Fibroblast of the aortic adventitia (primary cell): ENCODE results near the gene H6PD. TPM values are rescaled to one million over a fixed set of nuclear protein-coding genes. Genes with fewer than 3 reads are reported as not detected.

Experiments used
- DNase-seq: peaks from one replicate; pipeline ENCODE4 v3.0.0-alpha.2; 2010; ENCODE audit warnings: low read depth
- H3K4me3 ChIP-seq: 2 replicates; pipeline ENCODE4 v1.5.1; 2011; ENCODE audit warnings: low read depth, mild to moderate bottlenecking, control low read depth, low read length, moderate library complexity
- CTCF ChIP-seq: IDR thresholded peaks from 2 replicates; pipeline ENCODE4 v1.5.1; 2011; ENCODE audit warnings: mild to moderate bottlenecking, low read length, control low read depth, inconsistent platforms; ENCODE audit not compliant: insufficient read depth
- total RNA-seq: library from RNA; depleted of rRNA; stranded (reverse); fragments of >200 nt; gene quantifications from 2 replicates; pipeline ENCODE4 v1.2.3, GENCODE V29; 2012; ENCODE audit warnings: low replicate concordance

Gene H6PD
- total RNA-seq, 1 donor: 36.9 TPM

DNA sequence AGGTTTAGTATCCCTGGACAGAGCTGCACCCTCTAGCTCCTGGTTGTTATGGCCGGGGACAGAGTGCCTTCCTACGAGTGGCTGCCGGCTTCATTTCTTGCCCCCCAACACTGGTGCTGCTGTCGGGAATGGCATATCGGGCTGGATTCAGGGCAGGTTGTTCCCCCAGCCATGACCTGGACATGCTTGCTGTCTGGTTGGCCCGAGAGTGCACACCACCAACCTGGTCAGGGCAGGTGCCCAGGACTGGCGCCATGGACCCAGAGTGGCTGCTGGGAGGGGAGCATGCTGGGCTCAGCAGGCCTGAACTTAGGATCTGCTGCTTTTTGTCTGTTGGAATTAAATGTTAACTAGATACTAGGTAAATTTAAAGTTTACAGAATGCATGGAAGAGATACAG lies 21.8 kb downstream of the H6PD start:
- H3K4me3 ChIP-seq: no peak overlapping the region
- no peak for TF ChIP-seq CTCF
- no peak for DNase-seq

GRCh38 chr1:9257851-9258250 lies 23.3 kb downstream of the H6PD start:
- TF ChIP-seq CTCF: no peak
- H3K4me3 ChIP-seq: no peak overlapping the region
- no peak for DNase-seq

GRCh38 chr1:9258629-9259028 lies 24.1 kb downstream of the H6PD start:
- no peak for TF ChIP-seq CTCF
- DNase-seq: no peak
- H3K4me3 ChIP-seq: no peak overlapping the region

DNA sequence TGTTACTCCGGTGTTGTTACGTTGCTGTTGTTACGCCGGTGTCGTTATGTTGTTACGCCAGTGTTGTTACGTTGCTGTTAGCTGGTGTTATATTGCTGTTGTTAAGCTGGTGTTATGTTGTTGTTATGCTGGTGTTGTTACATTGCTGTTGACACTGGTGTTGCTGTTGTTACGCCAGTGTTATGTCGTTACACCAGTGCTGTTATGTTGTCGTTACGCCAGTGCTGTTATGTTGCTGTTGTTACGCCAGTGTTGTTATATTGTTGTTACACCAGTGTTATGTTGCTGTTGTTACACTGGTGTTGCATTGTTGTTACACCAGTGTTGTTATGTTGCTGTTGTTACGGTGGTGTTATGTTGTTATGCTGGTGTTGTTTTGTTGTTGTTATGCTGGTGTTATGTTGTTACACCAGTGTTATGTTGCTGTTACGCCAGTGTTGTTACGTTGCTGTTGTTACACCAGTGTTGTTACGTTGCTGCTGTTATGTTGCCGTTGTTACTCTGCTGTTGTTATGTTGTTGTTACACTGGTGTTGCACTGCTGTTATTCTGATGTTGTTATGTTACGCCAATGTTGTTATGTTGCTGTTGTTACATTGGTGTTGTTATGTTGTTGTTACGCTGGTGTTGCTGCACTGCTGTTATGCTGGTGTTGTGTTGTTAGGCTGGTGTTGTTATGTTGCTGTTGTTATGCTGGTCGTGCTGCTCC lies 25.6 kb downstream of the H6PD start:
- no peak for DNase-seq
- no peak for TF ChIP-seq CTCF
- no peak overlapping the region for H3K4me3 ChIP-seq

DNA sequence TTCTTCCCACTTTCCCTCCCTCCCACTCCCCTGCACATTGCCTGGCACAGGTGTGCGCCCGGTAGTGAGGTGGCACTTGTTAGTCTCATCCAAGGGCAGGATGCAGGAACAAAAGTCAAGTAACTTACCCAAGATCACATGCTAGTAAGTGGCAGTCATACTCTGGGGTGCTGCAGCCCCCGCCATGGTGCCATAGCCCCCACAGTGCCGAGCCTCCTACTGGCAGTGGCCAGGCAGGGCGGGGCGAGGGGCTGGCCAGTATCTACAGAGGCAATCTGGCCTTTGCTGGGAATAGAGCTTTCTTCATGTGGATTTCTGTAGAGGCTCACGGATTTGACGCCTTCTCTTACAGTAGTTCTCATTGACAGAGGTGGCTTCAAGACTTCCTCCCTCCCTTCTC lies 26.9 kb downstream of the H6PD start:
- H3K4me3 ChIP-seq: no peak overlapping the region
- no peak for TF ChIP-seq CTCF
- no peak for DNase-seq

DNA sequence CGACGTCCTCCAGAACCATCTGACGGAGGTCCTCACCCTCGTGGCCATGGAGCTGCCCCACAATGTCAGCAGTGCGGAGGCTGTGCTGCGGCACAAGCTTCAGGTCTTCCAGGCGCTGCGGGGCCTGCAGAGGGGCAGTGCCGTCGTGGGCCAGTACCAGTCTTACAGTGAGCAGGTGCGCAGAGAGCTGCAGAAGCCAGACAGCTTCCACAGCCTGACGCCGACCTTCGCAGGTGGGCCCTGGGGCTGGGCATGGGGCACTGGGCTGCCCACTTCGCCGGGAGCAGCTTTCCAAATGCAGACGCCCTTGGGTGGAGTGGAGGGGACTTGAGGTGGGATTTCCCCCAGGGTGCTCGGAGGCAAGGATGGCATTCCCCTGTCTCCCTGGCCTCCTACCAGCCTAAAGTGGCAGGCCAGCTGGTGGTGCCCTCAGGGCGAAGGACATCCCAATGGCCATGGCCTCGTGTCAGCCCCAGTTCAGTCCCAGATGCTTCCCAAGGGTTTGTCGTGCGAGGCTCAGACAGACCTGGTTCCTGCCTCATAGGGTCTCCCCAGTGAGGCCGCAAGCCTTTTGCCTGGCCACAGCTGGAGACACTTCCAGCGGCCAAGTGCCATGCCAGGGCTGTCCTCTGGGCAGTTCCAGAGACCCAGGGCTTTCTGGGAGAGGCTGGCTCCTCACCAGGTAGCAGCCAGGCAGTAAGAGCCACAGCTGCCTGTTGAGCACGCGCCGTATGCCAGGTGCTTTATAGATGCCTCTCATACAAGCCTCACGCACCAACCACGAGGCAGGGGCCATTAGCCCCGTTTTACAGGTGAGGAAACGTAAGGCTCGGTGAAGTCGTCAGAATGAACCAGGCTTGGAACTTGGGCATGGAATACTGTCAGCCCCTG lies 27.8 kb downstream of the H6PD start:
- TF ChIP-seq CTCF: no peak
- DNase-seq: no peak

More for the DNA sequence above, 27.8 kb downstream of the H6PD start:
- no peak overlapping the region for H3K4me3 ChIP-seq
